ENCODE measurements around the gene PTPN20. TPM values are rescaled to one million over a fixed set of nuclear protein-coding genes. Genes with fewer than 3 reads are reported as not detected.

PTPN20 gene
- total RNA-seq, 2 donors from 2014 or later = 2.5 to 10.2 TPM

DNA sequence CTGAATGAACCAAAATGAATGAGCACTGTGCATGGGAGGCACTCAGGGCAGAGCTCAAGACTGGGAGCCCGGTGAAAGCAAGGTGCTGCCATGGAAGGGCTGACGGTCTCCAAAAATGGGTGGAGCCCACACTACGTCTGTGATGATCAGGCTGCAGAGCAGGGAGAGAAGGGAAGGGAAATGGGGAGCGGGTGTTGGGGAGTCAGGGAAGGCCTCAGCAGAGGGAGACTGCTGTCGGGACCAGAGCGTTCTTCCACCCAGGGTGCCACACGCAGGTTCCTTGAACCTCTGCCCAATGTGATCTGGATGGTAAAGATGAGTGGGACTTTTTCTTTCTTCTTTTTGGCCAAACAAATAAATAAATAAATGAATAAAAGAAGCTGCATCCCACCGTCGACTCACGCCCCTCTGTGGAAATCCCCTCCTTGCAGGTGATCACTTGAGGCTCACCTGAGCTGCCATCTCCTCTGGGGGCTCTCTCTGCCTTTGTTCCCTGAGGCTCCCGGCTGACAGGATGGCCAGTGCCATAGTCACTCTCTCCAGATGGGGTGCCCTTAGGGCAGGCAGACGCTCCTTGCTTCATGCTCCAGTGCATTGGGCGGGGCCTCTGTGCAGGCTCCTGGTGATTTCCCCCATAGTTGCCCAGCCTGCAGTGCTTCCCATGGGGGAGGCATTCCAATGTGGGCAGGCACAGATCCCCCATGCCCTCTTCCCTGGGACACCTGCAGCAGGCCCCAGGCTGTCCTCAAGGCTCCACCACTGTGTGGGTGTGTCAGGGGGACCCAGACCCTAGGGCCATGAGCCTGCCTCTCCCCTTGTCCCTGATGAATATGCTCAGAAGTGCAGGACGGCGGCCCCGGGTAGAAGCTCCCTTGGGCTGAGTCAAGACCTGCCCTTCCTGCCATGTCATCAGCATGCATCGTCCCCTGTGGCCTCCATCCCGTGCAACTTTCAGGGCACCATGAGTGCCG is 131.8 kb downstream of the PTPN20 start:
- Histone ChIP-seq H3K27me3 (replicated peaks; ENCODE audit: insufficient read depth) (no peaks in the 10 kb centered on the region), H3K9me3 (no peaks in the 10 kb centered on the region), H3K36me3 (no peaks in the 10 kb centered on the region), H3K4me3 (no peak overlapping the region), H3K27ac (no peak overlapping the region), H3K4me1 (replicated peaks) (no peaks in the 10 kb centered on the region)
- intact Hi-C loops (cut with DNase I) = no loop called here
- DNase-seq (ENCODE audit: low spot score) = no peak
- TF ChIP-seq, protein P1, sequence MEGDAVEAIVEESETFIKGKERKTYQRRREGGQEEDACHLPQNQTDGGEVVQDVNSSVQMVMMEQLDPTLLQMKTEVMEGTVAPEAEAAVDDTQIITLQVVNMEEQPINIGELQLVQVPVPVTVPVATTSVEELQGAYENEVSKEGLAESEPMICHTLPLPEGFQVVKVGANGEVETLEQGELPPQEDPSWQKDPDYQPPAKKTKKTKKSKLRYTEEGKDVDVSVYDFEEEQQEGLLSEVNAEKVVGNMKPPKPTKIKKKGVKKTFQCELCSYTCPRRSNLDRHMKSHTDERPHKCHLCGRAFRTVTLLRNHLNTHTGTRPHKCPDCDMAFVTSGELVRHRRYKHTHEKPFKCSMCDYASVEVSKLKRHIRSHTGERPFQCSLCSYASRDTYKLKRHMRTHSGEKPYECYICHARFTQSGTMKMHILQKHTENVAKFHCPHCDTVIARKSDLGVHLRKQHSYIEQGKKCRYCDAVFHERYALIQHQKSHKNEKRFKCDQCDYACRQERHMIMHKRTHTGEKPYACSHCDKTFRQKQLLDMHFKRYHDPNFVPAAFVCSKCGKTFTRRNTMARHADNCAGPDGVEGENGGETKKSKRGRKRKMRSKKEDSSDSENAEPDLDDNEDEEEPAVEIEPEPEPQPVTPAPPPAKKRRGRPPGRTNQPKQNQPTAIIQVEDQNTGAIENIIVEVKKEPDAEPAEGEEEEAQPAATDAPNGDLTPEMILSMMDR (IDR thresholded peaks at IDR 0.05) = no peak
- TF ChIP-seq POLR2A (IDR thresholded peaks at IDR 0.05) = no peak
- no peak for TF ChIP-seq POLR2AphosphoS5 (IDR thresholded peaks at IDR 0.05)
- 81% methylated on average over 19 of the region's 19 CpGs for WGBS

DNA sequence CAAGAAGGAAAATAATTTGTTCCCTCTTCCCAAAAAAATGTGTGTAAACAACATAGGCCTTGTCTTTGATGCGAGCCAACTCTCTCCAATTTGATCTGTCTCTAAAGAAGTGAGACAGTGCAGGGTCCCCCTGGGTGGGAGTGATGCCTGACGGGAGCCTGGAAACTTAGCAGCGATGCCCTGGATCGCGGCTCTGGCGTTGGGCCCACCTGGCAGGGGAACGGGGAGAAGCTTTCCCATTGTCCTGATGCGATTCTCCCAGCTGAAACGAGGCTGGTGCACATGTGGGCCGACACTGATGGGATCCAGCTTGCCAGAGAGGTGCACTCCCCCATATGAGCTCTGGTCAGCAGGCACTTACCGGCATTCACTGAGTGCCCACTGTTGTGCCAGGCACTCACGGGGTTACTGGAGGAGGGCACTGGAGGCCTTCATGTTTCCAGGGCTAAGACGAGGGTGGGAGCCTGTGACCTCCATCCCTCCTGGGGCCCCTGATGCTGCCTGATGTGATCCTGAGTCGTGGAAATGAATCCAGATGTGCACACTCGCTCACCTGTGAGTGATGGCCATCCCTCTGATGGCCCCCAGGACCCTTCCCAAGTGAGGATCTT is 132.8 kb downstream of the PTPN20 start:
- H3K27me3 ChIP-seq (replicated peaks; ENCODE audit: insufficient read depth) = no peaks in the 10 kb centered on the region
- no peak for TF ChIP-seq POLR2AphosphoS5 (IDR thresholded peaks at IDR 0.05)
- TF ChIP-seq POLR2A (IDR thresholded peaks at IDR 0.05) = no peak
- TF ChIP-seq, protein P1 (IDR thresholded peaks at IDR 0.05) = no peak
- H3K4me3 ChIP-seq = no peak overlapping the region
- H3K4me1 ChIP-seq (replicated peaks) = no peaks in the 10 kb centered on the region
- no peaks in the 10 kb centered on the region for H3K9me3 ChIP-seq
- no peak overlapping the region for H3K27ac ChIP-seq
- 70% methylated on average over 12 of the region's 15 CpGs for WGBS
- no peak for DNase-seq (ENCODE audit: low spot score)
- intact Hi-C loops (cut with DNase I) = no loop called here
- no peaks in the 10 kb centered on the region for H3K36me3 ChIP-seq

DNA sequence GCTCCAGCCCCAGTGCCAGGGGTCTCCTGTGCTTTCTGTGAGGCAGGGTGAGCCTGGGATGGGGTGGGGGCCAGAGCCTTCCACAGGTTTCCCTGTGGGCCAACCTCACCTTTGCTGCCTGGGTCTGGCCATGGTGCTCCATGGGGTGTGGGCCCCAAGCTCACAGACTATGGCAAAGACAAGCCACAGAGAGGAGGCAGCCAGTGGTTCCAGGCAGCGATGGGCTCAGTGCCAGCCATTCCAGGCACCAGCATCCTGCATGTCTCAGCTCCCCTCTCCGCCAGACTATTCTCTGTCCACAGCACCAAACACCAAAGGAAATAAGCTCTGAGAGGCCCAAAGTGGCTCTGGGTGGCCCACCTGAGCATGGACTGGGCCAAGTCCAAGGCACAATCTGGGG is 133.5 kb downstream of the PTPN20 start:
- no peaks in the 10 kb centered on the region for H3K27me3 ChIP-seq (replicated peaks; ENCODE audit: insufficient read depth)
- TF ChIP-seq POLR2A (IDR thresholded peaks at IDR 0.05) (no peak), POLR2AphosphoS5 (IDR thresholded peaks at IDR 0.05) (no peak)
- TF ChIP-seq, protein P1 (IDR thresholded peaks at IDR 0.05) = no peak
- H3K27ac ChIP-seq = no peak overlapping the region
- intact Hi-C loops (cut with DNase I) = loop anchor here (5.0 kb wide), 1 partner anchor 268 kb away; no protein-coding TSS in a partner anchor
- no peaks in the 10 kb centered on the region for H3K4me1 ChIP-seq (replicated peaks)
- no peak for DNase-seq (ENCODE audit: low spot score)
- H3K4me3 ChIP-seq = no peak overlapping the region
- no peaks in the 10 kb centered on the region for H3K9me3 ChIP-seq
- 93% methylated on average over 2 of the region's 2 CpGs for WGBS
- H3K36me3 ChIP-seq = no peaks in the 10 kb centered on the region

DNA sequence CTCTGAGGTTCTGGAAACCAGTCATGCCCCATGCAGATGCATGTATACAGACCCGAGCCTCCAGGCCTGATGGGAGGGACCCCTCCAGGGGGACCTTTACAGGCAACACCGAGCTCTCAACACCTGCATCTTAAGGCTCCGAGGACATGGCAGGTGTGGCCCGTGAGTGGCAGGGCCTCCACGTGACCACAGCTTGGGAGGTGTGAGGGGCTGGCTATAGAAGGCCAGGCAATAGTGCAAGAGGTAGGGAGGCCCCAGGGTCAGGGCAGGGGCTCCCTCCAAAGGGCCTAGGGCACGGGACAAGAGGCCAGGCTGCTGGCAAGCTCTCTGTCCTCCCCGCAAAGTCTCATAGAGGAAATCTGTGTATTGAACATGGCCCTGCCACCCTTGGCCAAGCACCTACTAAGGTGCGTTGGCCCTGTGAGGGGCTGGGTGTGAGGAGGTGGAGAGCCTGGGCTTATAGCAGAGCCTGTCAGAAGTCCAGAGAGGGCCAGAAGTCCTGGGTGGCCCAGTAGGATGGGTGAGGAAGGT is 134.2 kb downstream of the PTPN20 start:
- H3K4me1 ChIP-seq (replicated peaks) = no peaks in the 10 kb centered on the region
- H3K9me3 ChIP-seq = no peaks in the 10 kb centered on the region
- TF ChIP-seq, protein P1 (IDR thresholded peaks at IDR 0.05) = no peak
- no peak for TF ChIP-seq POLR2A (IDR thresholded peaks at IDR 0.05)
- no peak for TF ChIP-seq POLR2AphosphoS5 (IDR thresholded peaks at IDR 0.05)
- intact Hi-C loops (cut with DNase I) = loop anchor here (5.0 kb wide), 1 partner anchor 267 kb away; no protein-coding TSS in a partner anchor
- H3K27ac ChIP-seq = no peak overlapping the region
- H3K4me3 ChIP-seq = no peak overlapping the region
- no peaks in the 10 kb centered on the region for H3K36me3 ChIP-seq
- 96% methylated on average over 8 of the region's 8 CpGs for WGBS
- DNase-seq (ENCODE audit: low spot score) = no peak
- no peaks in the 10 kb centered on the region for H3K27me3 ChIP-seq (replicated peaks; ENCODE audit: insufficient read depth)

Measured in prostate gland (tissue), 2 donors.